Mammary epithelial cell (primary cell): ENCODE data around the gene MAP2K7.

Source experiments
- CTCF ChIP-seq, 2 donors: IDR thresholded peaks in 1 of 2; conservative IDR thresholded peaks in 1 of 2; 2 replicates each; pipeline ENCODE4 v1.5.1; 2011 to 2012; ENCODE audit warnings: inconsistent platforms in 2 of 2, low read length in 2 of 2, mild to moderate bottlenecking in 2 of 2, control low read depth in 1 of 2, low read depth in 1 of 2; ENCODE audit not compliant: insufficient read depth in 1 of 2; ENCODE audit errors: extremely low read depth in 1 of 2
- EZH2 ChIP-seq: IDR thresholded peaks from 2 replicates; pipeline ENCODE4 v1.6.1; 2012; ENCODE audit warnings: low read length, inconsistent platforms, borderline replicate concordance

- no peak for TF ChIP-seq CTCF (conservative IDR thresholded peaks at IDR 0.05 in 1 of 2, IDR thresholded peaks at IDR 0.05 in 1 of 2; ENCODE audit: extremely low read depth in 1 of 2, insufficient read depth in 1 of 2, low read depth in 1 of 2, low read length in 2 of 2)
- TF ChIP-seq EZH2 = no peak
These were observed 41.9 kb upstream of the MAP2K7 start for GRCh38 chr19:7861619-7862412.
